ENCODE data around the gene PGPEP1. TPM values are rescaled to one million over a fixed set of nuclear protein-coding genes. Genes with fewer than 3 reads are reported as not detected.

The PGPEP1 gene
- polyA plus RNA-seq, 1 of the 3 experiments (the other 2 are of a cell fraction): 13.8 TPM

- Histone ChIP-seq H3K9ac (no peak overlapping the region), H3K4me2 (no peak overlapping the region), H3F3A (replicated peaks; ENCODE audit: insufficient read depth) (peaks cover 3% of the 10 kb centered on the region), H3K4me3 (ENCODE audit: low read depth in 2 of 2, low read length in 1 of 2) (no peak overlapping the region), H3K4me1 (ENCODE audit: control insufficient read depth in 1 of 2, insufficient read depth in 2 of 2, low read depth in 1 of 2, low read length in 1 of 2) (peaks cover 3 to 5% of the 10 kb centered on the region in 2 experiments; a peak in 3 of 4 replicates), H3K27me3 (ENCODE audit: insufficient read depth) (no peaks in the 10 kb centered on the region), H3K9me2 (no peaks in the 10 kb centered on the region), H2AFZ (ENCODE audit: low read depth) (no peak overlapping the region), H3K27ac (ENCODE audit: low read depth in 2 of 2, low read length in 1 of 2) (no peak overlapping the region), H3K79me2 (ENCODE audit: insufficient read depth) (no peaks in the 10 kb centered on the region; the same call in 1 of the 2 replicates), H3K36me3 (replicated peaks in 1 of 2; ENCODE audit: control insufficient read depth in 1 of 2, insufficient read depth in 2 of 2, low read length in 1 of 2) (peaks cover 10 to 49% of the 10 kb centered on the region in 2 experiments), H4K20me1 (ENCODE audit: insufficient read depth) (no peaks in the 10 kb centered on the region), H3K9me3 (no peaks in the 10 kb centered on the region)
- no peak for DNase-seq
- ChIA-PET CTCF (interaction anchor here (9.7 kb wide), 1 partner anchor 30 kb away, joined by 103 read pairs; the partner anchor contains the start of gene JUND), POLR2A (no interaction called here)
- WGBS (ENCODE audit: low lambda C conversion rate): 89% methylated on average over 19 of the region's 23 CpGs
- no peak for TF ChIP-seq PBX3 (IDR thresholded peaks at IDR 0.05)
- no peak for TF ChIP-seq RCOR1 (IDR thresholded peaks at IDR 0.05; ENCODE audit: low read length)
- TF ChIP-seq SIN3A (IDR thresholded peaks at IDR 0.05; ENCODE audit: borderline replicate concordance, low read depth, low read length): no peak
- TF ChIP-seq TEAD4 (IDR thresholded peaks at IDR 0.05; ENCODE audit: borderline replicate concordance, insufficient read depth): no peak
- no peak for TF ChIP-seq ZBTB33 (IDR thresholded peaks at IDR 0.05; ENCODE audit: borderline replicate concordance, low read depth)
- no peak for TF ChIP-seq CTCF (IDR thresholded peaks at IDR 0.05)
- TF ChIP-seq POLR2AphosphoS5 (IDR thresholded peaks at IDR 0.05; ENCODE audit: low read depth, low read length): no peak
- no peak for TF ChIP-seq JUND (IDR thresholded peaks at IDR 0.05)
- no peak for TF ChIP-seq GABPA (IDR thresholded peaks at IDR 0.05; ENCODE audit: low read depth)
- TF ChIP-seq USF2 (IDR thresholded peaks at IDR 0.05; ENCODE audit: borderline replicate concordance, low read depth, low read length): no peak
- no peak for TF ChIP-seq NRF1 (IDR thresholded peaks at IDR 0.05; ENCODE audit: low read depth, low read length)
- TF ChIP-seq RAD21 (IDR thresholded peaks at IDR 0.05; ENCODE audit: low read length): no peak
- TF ChIP-seq FOSL2 (IDR thresholded peaks at IDR 0.05; ENCODE audit: borderline replicate concordance, low read depth): no peak
Observed at GRCh38 chr19:18310118-18310909, 30.1 kb upstream of the PGPEP1 start.

All from SK-N-SH (cell line).